Hair follicular keratinocyte (primary cell): ENCODE data around the gene FZD1. TPM values are rescaled to one million over a fixed set of nuclear protein-coding genes. Genes with fewer than 3 reads are reported as not detected.

Source experiments
- total RNA-seq: library from RNA; depleted of rRNA; stranded (reverse); fragments of >200 nt; gene quantifications from 2 replicates; pipeline ENCODE4 v1.2.3, GENCODE V29; 2015

The FZD1 gene
- 2.5 and 4.1 TPM in 2 replicates for total RNA-seq

GRCh38 chr7:91264046-91264923 lies at the start of gene FZD1:
TSS of gene FZD1 (plus strand) at chr7:91264433. CDS start at chr7:91264881, 448 bp downstream.

